Measurements from ENCODE around the gene KIF26A. TPM values are rescaled to one million over a fixed set of nuclear protein-coding genes. Genes with fewer than 3 reads are reported as not detected.

KIF26A gene
- polyA plus RNA-seq, 3 donors = 12.6 to 14.5 (median 12.6) TPM

Other genes starting within 250 kb of the KIF26A start
- 1 to 10 TPM; 1.5 to 6.1 (median 3.4) TPM for gene TDRD9, start 210.1 kb upstream of the KIF26A start, polyA plus RNA-seq (ENCODE audit: insufficient read length in 3 of 3)
- not detected for gene RD3L, start 196.1 kb upstream of the KIF26A start, polyA plus RNA-seq (ENCODE audit: insufficient read length in 3 of 3)
- 10 to 100 TPM; 14.4 to 25.4 (median 14.9) TPM for gene ASPG, start 52.9 kb upstream of the KIF26A start, polyA plus RNA-seq (ENCODE audit: insufficient read length in 3 of 3)